ENCODE data around the gene ATF6.

The ATF6 gene

GRCh38 chr1:162006081-162006480 lies 240.0 kb downstream of the ATF6 start:
- DNase-seq = no peak

GRCh38 chr1:162007466-162007865 lies 241.3 kb downstream of the ATF6 start:
- no peak for DNase-seq

GRCh38 chr1:162008799-162009198 lies 242.7 kb downstream of the ATF6 start:
- no peak for DNase-seq

GRCh38 chr1:162009501-162010174 lies 243.5 kb downstream of the ATF6 start:
- DNase-seq = no peak

GRCh38 chr1:162010175-162010506 lies 244.0 kb downstream of the ATF6 start:
- DNase-seq = no peak

GRCh38 chr1:162011337-162012012 lies 245.4 kb downstream of the ATF6 start:
- no peak for DNase-seq

GRCh38 chr1:162013289-162013688 lies 247.2 kb downstream of the ATF6 start:
- DNase-seq = no peak

All from activated CD4-positive, alpha-beta T cell treated with anti-CD3 and anti-CD28 coated beads for 1 hour (primary cell).